Measurements from ENCODE around the gene RPL13.
A peak's percentile ranks its signal among the peaks of the same experiment; 100 is the strongest.

Gene RPL13

GRCh38 chr16:89530401-89531381, 29.8 kb upstream of the RPL13 start:
- Histone ChIP-seq H2AFZ (ENCODE audit: low read depth, low read length, severe bottlenecking) (no peak overlapping the region), H3K9ac (ENCODE audit: low read length) (no peak overlapping the region), H3K27me3 (ENCODE audit: low read length) (no peaks in the 10 kb centered on the region), H3K36me3 (ENCODE audit: low read length) (no peaks in the 10 kb centered on the region; the same call in 1 of the 2 replicates), H3K27ac (ENCODE audit: low read depth, low read length) (no peak overlapping the region), H3K4me3 (ENCODE audit: insufficient read depth, low read length, poor library complexity, severe bottlenecking) (no peak overlapping the region), H3K9me3 (ENCODE audit: insufficient read depth, low read length) (no peaks in the 10 kb centered on the region), H4K20me1 (ENCODE audit: low read depth, low read length) (no peaks in the 10 kb centered on the region), H3K79me2 (ENCODE audit: insufficient read depth, low read length) (no peaks in the 10 kb centered on the region), H3K4me2 (ENCODE audit: low read depth, low read length, poor library complexity, severe bottlenecking) (no peak overlapping the region), H3K9me2 (replicated peaks; ENCODE audit: insufficient read depth, low read length) (no peaks in the 10 kb centered on the region), H3F3A (ENCODE audit: insufficient read depth) (no peaks in the 10 kb centered on the region)
- TF ChIP-seq CTCF (IDR thresholded peaks at IDR 0.05; ENCODE audit: insufficient read depth, low read length, poor library complexity, severe bottlenecking): no peak
- TF ChIP-seq EZH2phosphoT487 (conservative IDR thresholded peaks at IDR 0.05; ENCODE audit: low read length): no peak

DNA sequence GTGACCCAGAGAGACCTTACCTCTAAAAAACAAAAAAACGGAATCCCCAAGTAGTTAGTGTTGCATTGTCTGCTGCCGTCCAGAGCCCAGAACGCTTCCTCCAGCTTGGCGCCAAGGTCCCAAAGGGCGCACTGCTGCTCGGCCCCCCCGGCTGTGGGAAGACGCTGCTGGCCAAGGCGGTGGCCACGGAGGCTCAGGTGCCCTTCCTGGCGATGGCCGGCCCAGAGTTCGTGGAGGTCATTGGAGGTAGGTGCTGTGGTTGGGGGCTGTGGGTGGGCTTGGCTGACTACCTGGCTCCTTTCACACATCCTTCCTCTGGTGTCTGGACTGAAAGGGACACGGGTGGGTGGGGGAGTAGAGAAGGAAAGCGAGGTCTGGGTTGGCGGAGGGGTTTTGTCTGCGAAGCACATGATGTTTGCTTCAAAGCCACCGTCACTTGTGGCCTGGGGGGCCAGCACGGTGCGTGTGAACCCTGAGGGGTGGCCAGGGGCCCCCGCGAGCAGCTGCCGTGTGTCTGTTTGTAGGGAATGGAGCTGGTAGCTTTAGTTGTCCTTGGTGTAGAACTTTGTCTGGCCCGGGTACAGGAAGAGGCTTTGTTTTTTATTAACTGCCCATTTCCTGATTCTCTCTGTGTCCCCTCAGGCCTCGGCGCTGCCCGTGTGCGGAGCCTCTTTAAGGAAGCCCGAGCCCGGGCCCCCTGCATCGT, 28.5 kb upstream of the RPL13 start:
- Histone ChIP-seq H3K9me2 (replicated peaks; ENCODE audit: insufficient read depth, low read length) (no peaks in the 10 kb centered on the region), H3K27ac (ENCODE audit: low read depth, low read length) (no peak overlapping the region), H4K20me1 (ENCODE audit: low read depth, low read length) (no peaks in the 10 kb centered on the region), H3K9me3 (ENCODE audit: insufficient read depth, low read length) (no peaks in the 10 kb centered on the region), H3K9ac (ENCODE audit: low read length) (no peak overlapping the region), H3K36me3 (ENCODE audit: low read length) (no peaks in the 10 kb centered on the region; the same call in 1 of the 2 replicates), H3K27me3 (ENCODE audit: low read length) (no peaks in the 10 kb centered on the region), H3K79me2 (ENCODE audit: insufficient read depth, low read length) (no peaks in the 10 kb centered on the region), H2AFZ (ENCODE audit: low read depth, low read length, severe bottlenecking) (no peak overlapping the region), H3F3A (ENCODE audit: insufficient read depth) (no peaks in the 10 kb centered on the region), H3K4me3 (ENCODE audit: insufficient read depth, low read length, poor library complexity, severe bottlenecking) (no peak overlapping the region), H3K4me2 (ENCODE audit: low read depth, low read length, poor library complexity, severe bottlenecking) (no peak overlapping the region)
- TF ChIP-seq EZH2phosphoT487 (conservative IDR thresholded peaks at IDR 0.05; ENCODE audit: low read length): no peak
- no peak for TF ChIP-seq CTCF (IDR thresholded peaks at IDR 0.05; ENCODE audit: insufficient read depth, low read length, poor library complexity, severe bottlenecking)

GRCh38 chr16:89534252-89534756, 26.2 kb upstream of the RPL13 start:
- Histone ChIP-seq H3K36me3 (ENCODE audit: low read length) (no peaks in the 10 kb centered on the region; the same call in 1 of the 2 replicates), H3K4me2 (ENCODE audit: low read depth, low read length, poor library complexity, severe bottlenecking) (peak overlapping the region; percentile 24), H3K9me3 (ENCODE audit: insufficient read depth, low read length) (no peaks in the 10 kb centered on the region), H3K9ac (ENCODE audit: low read length) (peak overlapping the region; percentile 11; the same call in 1 of the 2 replicates), H3K27me3 (ENCODE audit: low read length) (no peaks in the 10 kb centered on the region), H3K27ac (ENCODE audit: low read depth, low read length) (peak overlapping the region; percentile 61), H2AFZ (ENCODE audit: low read depth, low read length, severe bottlenecking) (no peak overlapping the region), H3F3A (ENCODE audit: insufficient read depth) (no peaks in the 10 kb centered on the region), H4K20me1 (ENCODE audit: low read depth, low read length) (no peaks in the 10 kb centered on the region), H3K79me2 (ENCODE audit: insufficient read depth, low read length) (no peaks in the 10 kb centered on the region), H3K9me2 (replicated peaks; ENCODE audit: insufficient read depth, low read length) (no peaks in the 10 kb centered on the region), H3K4me3 (ENCODE audit: insufficient read depth, low read length, poor library complexity, severe bottlenecking) (no peak overlapping the region)
- TF ChIP-seq EZH2phosphoT487 (conservative IDR thresholded peaks at IDR 0.05; ENCODE audit: low read length): no peak
- no peak for TF ChIP-seq CTCF (IDR thresholded peaks at IDR 0.05; ENCODE audit: insufficient read depth, low read length, poor library complexity, severe bottlenecking)

Data from SU-DHL-6 (cell line).